Spleen (tissue), 11 donors: Measurements from ENCODE around the gene GALNTL6. TPM values are rescaled to one million over a fixed set of nuclear protein-coding genes. Genes with fewer than 3 reads are reported as not detected.

Experiments
- DNase-seq: peaks from one replicate; pipeline ENCODE4 v3.0.0-alpha.2; 2020
- H3K27ac ChIP-seq, 8 donors: fragments of 200-600 bp; sonication (generic) in 7 of 8; 1 replicate in 4 of 8; 2 replicates in 4 of 8; pipeline versions ENCODE4 v1.5.0 to v1.8.0; 2016 to 2021; ENCODE audit warnings: inconsistent platforms in 4 of 8, mild to moderate bottlenecking in 4 of 8, moderate library complexity in 1 of 8
- H3K27me3 ChIP-seq, 7 donors: fragments of 200-600 bp; sonication (generic) in 6 of 7; replicated peaks in 1 of 7; 1 replicate in 4 of 7; 2 replicates in 3 of 7; pipeline versions ENCODE4 v1.5.0 to v1.8.0; 2016 to 2021; ENCODE audit warnings: inconsistent platforms in 3 of 7, mild to moderate bottlenecking in 1 of 7
- H3K36me3 ChIP-seq, 6 donors: fragments of 200-600 bp; sonication (generic) in 5 of 6; 1 replicate in 4 of 6; 2 replicates in 2 of 6; pipeline versions ENCODE4 v1.5.0 to v1.8.0; 2016 to 2021; ENCODE audit warnings: inconsistent platforms in 2 of 6
- H3K4me1 ChIP-seq, 6 donors: fragments of 200-600 bp; sonication (generic) in 5 of 6; 1 replicate in 3 of 6; 2 replicates in 3 of 6; pipeline versions ENCODE4 v1.5.0 to v1.8.0; 2016 to 2021; ENCODE audit warnings: inconsistent platforms in 3 of 6
- H3K4me3 ChIP-seq, 8 donors: fragments of 200-600 bp; sonication (generic) in 7 of 8; 1 replicate in 4 of 8; 2 replicates in 4 of 8; pipeline versions ENCODE4 v1.5.0 to v1.8.0; 2016 to 2021; ENCODE audit warnings: inconsistent platforms in 4 of 8, mild to moderate bottlenecking in 4 of 8, moderate library complexity in 2 of 8
- H3K9me3 ChIP-seq, 8 donors: fragments of 200-600 bp; sonication (generic) in 7 of 8; 1 replicate in 4 of 8; 2 replicates in 4 of 8; pipeline versions ENCODE4 v1.5.0 to v1.8.0; 2016 to 2021; ENCODE audit warnings: inconsistent platforms in 4 of 8
- CTCF ChIP-seq, 11 experiments: fragments of 200-600 bp in 7 of 11; fragments of 450-650 bp in 4 of 11; sonication (generic) in 4 of 11; IDR thresholded peaks in 8 of 11; conservative IDR thresholded peaks in 3 of 11; 1 replicate in 7 of 11; 2 replicates in 4 of 11; pipeline versions ENCODE4 v1.4.0 to v1.8.0; 2016 to 2021; ENCODE audit warnings: antibody characterized with exemption in 11 of 11, inconsistent platforms in 4 of 11, mild to moderate bottlenecking in 1 of 11
- POLR2A ChIP-seq, 3 donors: fragments of 450-650 bp; IDR thresholded peaks; one replicate each; pipeline ENCODE4 v1.5.1; 2017; ENCODE audit warnings: antibody characterized with exemption in 3 of 3, mild to moderate bottlenecking in 1 of 3
- POLR2AphosphoS5 ChIP-seq, 3 donors: sonication (generic); formaldehyde crosslinking; IDR thresholded peaks; one replicate each; pipeline ENCODE4 v1.5.1; 2017; ENCODE audit warnings: antibody characterized with exemption in 3 of 3
- WGBS, 5 donors: extraction: QIAGEN DNeasy Blood & Tissue Kit in 3 of 5; methylation state at CpG; one replicate each; pipeline versions ENCODE4 v1.1.5 to v1.1.7; 2013 to 2018; 5-methylcytosine and 5-hydroxymethylcytosine counted together
- intact Hi-C: fragments of 100-400 bp; cut with DNase I; formaldehyde crosslinking; loops from one replicate; pipeline ENCODE4 v1.15.0; 2023; ENCODE audit warnings: low total_unique reads
- polyA plus RNA-seq, 3 donors: library from polyadenylated mRNA; stranded (reverse); fragments of 200-250 nt; gene quantifications; one replicate each; pipeline ENCODE4 v1.2.1, GENCODE V29; 2013
- total RNA-seq, 7 donors: library from RNA; depleted of rRNA in 3 of 7; stranded (reverse); fragments of >200 nt in 3 of 7; fragmentation: NEBNext Ultra II Directional in 4 of 7; extraction: Animal tissue kit (Norgen Biotek cat#: 25700) in 4 of 7; gene quantifications; one replicate each; pipeline versions ENCODE4 v1.1.0 to v1.2.1, GENCODE V29; 2016 to 2021
- donor health status: healthy with polysubstance abuse.
- donor health status: DM: no; HTN: no; CAD: no; lungs with moderate emphysema.
- donor health status: DM: no; HTN: no; CAD: no.
- donor health status: Bipolar disorder and iron deficiency.
- donor health status: healthy.
- donor health status: DM: no; HTN: no; CAD: no.
- donor health status: DM: yes; HTN: yes; CAD: no.

The GALNTL6 gene
- total and polyA plus RNA-seq, 10 donors = 3.2 to 12.5 (median 7.1) TPM

- Histone ChIP-seq H3K36me3 (no peaks in the 10 kb centered on the region), H3K4me3 (no peak overlapping the region), H3K27ac (no peak overlapping the region), H3K4me1 (no peaks in the 10 kb centered on the region), H3K9me3 (peaks cover 0 to 4% (median 0%) of the 10 kb centered on the region in 8 donors), H3K27me3 (no peaks in the 10 kb centered on the region)
- DNase-seq = no peak
- TF ChIP-seq POLR2AphosphoS5 (IDR thresholded peaks at IDR 0.05) (no peak), CTCF (IDR thresholded peaks at IDR 0.05 in 8 of 11, conservative IDR thresholded peaks at IDR 0.05 in 3 of 11) (no peak), POLR2A (IDR thresholded peaks at IDR 0.05) (no peak)
- intact Hi-C loops = no loop called here
- WGBS, 5 donors = 58 to 88% (median 82%) methylated on average over 1 of the region's 1 CpG
Measured at GRCh38 chr4:172650758-172651530, 837.7 kb downstream of the GALNTL6 start.

- no peaks in the 10 kb centered on the region for H3K36me3 ChIP-seq
- H3K9me3 ChIP-seq = peaks cover 0 to 4% (median 0%) of the 10 kb centered on the region in 8 donors
- no peak for DNase-seq
- TF ChIP-seq CTCF (IDR thresholded peaks at IDR 0.05 in 8 of 11, conservative IDR thresholded peaks at IDR 0.05 in 3 of 11) = no peak
- no peak for TF ChIP-seq POLR2AphosphoS5 (IDR thresholded peaks at IDR 0.05)
- TF ChIP-seq POLR2A (IDR thresholded peaks at IDR 0.05) = no peak
- no peaks in the 10 kb centered on the region for H3K27me3 ChIP-seq
- intact Hi-C loops = no loop called here
- no peak overlapping the region for H3K27ac ChIP-seq
- H3K4me3 ChIP-seq = no peak overlapping the region
- 66 to 88% (median 82%) methylated on average over 2 of the region's 2 CpGs for WGBS, 5 donors
- H3K4me1 ChIP-seq = no peaks in the 10 kb centered on the region
Measured at GRCh38 chr4:172651961-172652360, 838.8 kb downstream of the GALNTL6 start.

GRCh38 chr4:172652369-172652768 lies 839.2 kb downstream of the GALNTL6 start:
- DNase-seq = no peak
- WGBS, 5 donors = 75 to 92% (median 87%) methylated on average over 1 of the region's 1 CpG
- Histone ChIP-seq H3K36me3 (no peaks in the 10 kb centered on the region), H3K9me3 (peaks cover 0 to 4% (median 0%) of the 10 kb centered on the region in 8 donors), H3K27ac (no peak overlapping the region), H3K4me3 (no peak overlapping the region), H3K4me1 (no peaks in the 10 kb centered on the region), H3K27me3 (no peaks in the 10 kb centered on the region)
- TF ChIP-seq POLR2AphosphoS5 (IDR thresholded peaks at IDR 0.05) = no peak
- no peak for TF ChIP-seq CTCF (IDR thresholded peaks at IDR 0.05 in 8 of 11, conservative IDR thresholded peaks at IDR 0.05 in 3 of 11)
- TF ChIP-seq POLR2A (IDR thresholded peaks at IDR 0.05) = no peak
- intact Hi-C loops = no loop called here

- Histone ChIP-seq H3K4me3 (no peak overlapping the region), H3K27me3 (no peaks in the 10 kb centered on the region), H3K9me3 (no peaks in the 10 kb centered on the region), H3K27ac (no peak overlapping the region), H3K4me1 (no peaks in the 10 kb centered on the region), H3K36me3 (no peaks in the 10 kb centered on the region)
- no peak for DNase-seq
- TF ChIP-seq POLR2A (IDR thresholded peaks at IDR 0.05) (no peak), CTCF (IDR thresholded peaks at IDR 0.05 in 8 of 11, conservative IDR thresholded peaks at IDR 0.05 in 3 of 11) (no peak), POLR2AphosphoS5 (IDR thresholded peaks at IDR 0.05) (no peak)
- intact Hi-C loops = no loop called here
Measured at GRCh38 chr4:172653676-172654075, 840.5 kb downstream of the GALNTL6 start.
